Natural killer cell (primary cell): ENCODE data around the gene UMAD1. TPM values are rescaled to one million over a fixed set of nuclear protein-coding genes. Genes with fewer than 3 reads are reported as not detected.
A peak's percentile ranks its signal among the peaks of the same experiment; 100 is the strongest.

Experiments used
- ATAC-seq, 3 donors: fragments of 150-1000 bp in 2 of 3; fragments of 200-7000 bp in 1 of 3; cut with Tn5 transposase; 1 replicate in 1 of 3; 2 replicates in 2 of 3; pipeline ENCODE4 v1.10.0; 2021; ENCODE audit warnings: mild to moderate bottlenecking in 2 of 3, moderate library complexity in 2 of 3
- DNase-seq, 2 donors: peaks; one replicate each; pipeline versions ENCODE4 v3.0.0 to v3.0.0-alpha.2; 2013 to 2021; ENCODE audit warnings: mixed read lengths in 1 of 2
- H3K27ac ChIP-seq: one replicate; pipeline ENCODE4 v1.5.1; 2013; ENCODE audit warnings: mild to moderate bottlenecking, low read length
- H3K27me3 ChIP-seq: one replicate; pipeline ENCODE4 v1.6.1; 2013; ENCODE audit warnings: low read length; ENCODE audit not compliant: control insufficient read depth, insufficient read depth
- H3K36me3 ChIP-seq: one replicate; pipeline ENCODE4 v1.6.1; 2013; ENCODE audit warnings: low read length; ENCODE audit not compliant: control insufficient read depth, insufficient read depth
- H3K4me1 ChIP-seq: one replicate; pipeline ENCODE4 v1.6.1; 2013; ENCODE audit warnings: low read length; ENCODE audit not compliant: control insufficient read depth, insufficient read depth
- H3K4me3 ChIP-seq: one replicate; pipeline ENCODE4 v1.5.1; 2013; ENCODE audit warnings: low read length
- H3K9me3 ChIP-seq: one replicate; pipeline ENCODE4 v1.6.1; 2013; ENCODE audit warnings: low read length; ENCODE audit not compliant: control insufficient read depth, insufficient read depth
- H3K27ac Mint-ChIP-seq, 2 donors: one replicate each; pipeline ENCODE4 v1.8.0; 2022; ENCODE audit warnings: mild to moderate bottlenecking in 2 of 2, mixed read lengths in 2 of 2, moderate library complexity in 1 of 2
- H3K27me3 Mint-ChIP-seq, 2 donors: one replicate each; pipeline ENCODE4 v1.8.0; 2022; ENCODE audit warnings: low read depth in 2 of 2, mixed read lengths in 2 of 2
- H3K36me3 Mint-ChIP-seq: one replicate; pipeline ENCODE4 v1.8.0; 2022; ENCODE audit warnings: mixed read lengths
- H3K4me1 Mint-ChIP-seq, 2 donors: one replicate each; pipeline ENCODE4 v1.8.0; 2022; ENCODE audit warnings: mixed read lengths in 2 of 2
- H3K4me3 Mint-ChIP-seq: one replicate; pipeline ENCODE4 v1.8.0; 2022; ENCODE audit warnings: mild to moderate bottlenecking, moderate library complexity, mixed read lengths
- H3K9me3 Mint-ChIP-seq, 2 donors: one replicate each; pipeline ENCODE4 v1.8.0; 2022; ENCODE audit warnings: mixed read lengths in 2 of 2
- WGBS: methylation state at CpG from one replicate; pipeline ENCODE4 v1.1.7; 2013; ENCODE audit warnings: missing lambda C conversion rate; ENCODE audit not compliant: insufficient coverage; 5-methylcytosine and 5-hydroxymethylcytosine counted together
- intact Hi-C: fragments of 100-400 bp; cut with micrococcal nuclease; formaldehyde crosslinking; loops from one replicate; pipeline ENCODE4 v1.14.2; 2022
- total RNA-seq, 4 donors: library from RNA; stranded (reverse); fragments of 120-200 nt in 1 of 4; gene quantifications; one replicate each; pipeline versions ENCODE4 v1.2.3 to v1.2.4, GENCODE V29; 2013 to 2022
- TF ChIP-seq, protein P1 (sequence below): fragments of 200-600 bp; IDR thresholded peaks from one replicate; pipeline ENCODE4 v1.8.0; 2022; ENCODE audit warnings: antibody characterized with exemption

UMAD1 gene
- total RNA-seq, 3 donors from 2014 or later (not counting 1 experiment from before 2014, with no cell fraction given): 12.3 to 16.5 (median 14.6) TPM

DNA sequence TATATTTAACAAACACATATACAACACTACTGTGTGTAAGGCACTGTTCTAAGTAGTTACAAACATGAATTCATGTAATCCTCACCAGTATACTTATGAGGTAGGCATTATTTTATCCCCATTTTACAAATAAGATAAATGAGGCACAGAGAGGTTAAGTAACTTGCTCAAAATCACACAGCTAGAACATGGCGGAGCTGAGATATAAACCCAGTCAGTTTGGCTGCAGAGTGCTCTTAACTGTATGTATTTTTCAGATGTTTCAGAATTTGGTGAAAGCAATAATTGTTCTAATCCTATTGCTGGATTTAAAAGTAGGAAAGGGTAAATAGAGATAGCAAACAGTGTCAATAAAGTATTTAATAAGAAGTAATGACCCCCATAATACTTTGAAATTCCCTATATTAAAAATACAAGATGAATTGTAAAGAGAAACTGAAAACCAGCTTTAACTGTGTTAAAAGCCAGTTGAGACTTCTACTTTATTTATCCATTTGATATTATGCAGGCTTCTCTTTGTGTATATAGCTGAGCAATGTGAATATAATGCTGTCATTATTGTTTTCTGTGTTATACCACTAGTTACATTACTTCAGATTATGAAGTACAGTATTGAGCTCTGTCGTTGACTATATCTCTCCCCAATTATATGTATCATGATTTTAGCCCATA lies 110.2 kb downstream of the UMAD1 start:
- H3K4me3 Mint-ChIP-seq: no peak overlapping the region
- H3K27ac Mint-ChIP-seq: no peak overlapping the region
- no peaks in the 10 kb centered on the region for H3K27me3 ChIP-seq
- H3K4me1 ChIP-seq: no peaks in the 10 kb centered on the region
- ATAC-seq (no peak), DNase-seq (no peak)
- H3K9me3 Mint-ChIP-seq: no peaks in the 10 kb centered on the region
- no peaks in the 10 kb centered on the region for H3K36me3 Mint-ChIP-seq
- no peaks in the 10 kb centered on the region for H3K9me3 ChIP-seq
- H3K27ac ChIP-seq: no peak overlapping the region
- H3K4me3 ChIP-seq: no peak overlapping the region
- 100% methylated on average over 1 of the region's 2 CpGs for WGBS
- intact Hi-C loops: no loop called here
- peaks cover 8 to 12% of the 10 kb centered on the region in 2 donors for H3K4me1 Mint-ChIP-seq
- H3K36me3 ChIP-seq: no peaks in the 10 kb centered on the region
- H3K27me3 Mint-ChIP-seq: no peaks in the 10 kb centered on the region
- TF ChIP-seq, protein P1, sequence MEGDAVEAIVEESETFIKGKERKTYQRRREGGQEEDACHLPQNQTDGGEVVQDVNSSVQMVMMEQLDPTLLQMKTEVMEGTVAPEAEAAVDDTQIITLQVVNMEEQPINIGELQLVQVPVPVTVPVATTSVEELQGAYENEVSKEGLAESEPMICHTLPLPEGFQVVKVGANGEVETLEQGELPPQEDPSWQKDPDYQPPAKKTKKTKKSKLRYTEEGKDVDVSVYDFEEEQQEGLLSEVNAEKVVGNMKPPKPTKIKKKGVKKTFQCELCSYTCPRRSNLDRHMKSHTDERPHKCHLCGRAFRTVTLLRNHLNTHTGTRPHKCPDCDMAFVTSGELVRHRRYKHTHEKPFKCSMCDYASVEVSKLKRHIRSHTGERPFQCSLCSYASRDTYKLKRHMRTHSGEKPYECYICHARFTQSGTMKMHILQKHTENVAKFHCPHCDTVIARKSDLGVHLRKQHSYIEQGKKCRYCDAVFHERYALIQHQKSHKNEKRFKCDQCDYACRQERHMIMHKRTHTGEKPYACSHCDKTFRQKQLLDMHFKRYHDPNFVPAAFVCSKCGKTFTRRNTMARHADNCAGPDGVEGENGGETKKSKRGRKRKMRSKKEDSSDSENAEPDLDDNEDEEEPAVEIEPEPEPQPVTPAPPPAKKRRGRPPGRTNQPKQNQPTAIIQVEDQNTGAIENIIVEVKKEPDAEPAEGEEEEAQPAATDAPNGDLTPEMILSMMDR: no peak

DNA sequence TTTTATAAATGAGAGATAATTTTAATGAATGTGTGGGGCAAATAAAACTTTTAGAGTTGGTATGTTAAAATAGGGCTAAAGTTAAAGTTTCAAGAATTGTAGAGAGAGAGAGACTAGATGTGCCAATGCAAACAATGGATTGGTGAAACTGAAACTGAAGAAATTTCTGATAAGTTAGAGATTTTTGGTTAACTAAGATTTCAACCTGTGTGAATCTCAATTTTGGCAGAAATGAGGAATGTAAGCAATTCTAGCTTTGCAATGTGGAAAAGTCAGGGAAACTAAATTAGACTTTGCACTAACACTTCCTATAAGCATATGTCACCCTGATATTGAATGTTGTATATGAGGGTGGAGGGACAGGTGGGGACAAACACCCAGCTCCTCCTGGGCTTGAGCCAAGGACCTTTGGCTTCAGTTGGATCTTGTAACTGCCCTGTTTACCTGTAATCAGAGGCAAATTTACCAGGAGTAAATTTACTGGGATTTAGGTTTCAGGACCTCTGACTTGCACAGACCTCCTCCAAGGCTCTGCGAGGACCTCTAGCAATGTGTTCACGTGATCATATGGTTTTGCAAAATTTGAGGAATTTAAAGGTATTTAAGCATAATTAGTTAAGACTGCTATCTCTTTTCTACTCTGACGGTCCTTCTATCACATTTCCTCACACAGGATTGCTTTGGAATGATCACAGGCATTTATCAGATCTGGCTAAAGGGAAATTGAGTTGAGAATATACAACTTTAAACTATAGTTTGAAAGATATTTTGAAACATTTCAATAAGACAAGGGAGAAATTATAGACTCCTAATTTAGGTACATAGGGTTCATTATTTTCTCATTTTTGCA lies 110.9 kb downstream of the UMAD1 start:
- H3K9me3 ChIP-seq: no peaks in the 10 kb centered on the region
- peaks cover 12 to 20% of the 10 kb centered on the region in 2 donors for H3K4me1 Mint-ChIP-seq
- H3K4me3 ChIP-seq: no peak overlapping the region
- TF ChIP-seq, protein P1: no peak
- intact Hi-C loops: no loop called here
- DNase-seq (no peak), ATAC-seq (no peak)
- no peaks in the 10 kb centered on the region for H3K9me3 Mint-ChIP-seq
- WGBS: 90% methylated on average over 2 of the region's 3 CpGs
- no peaks in the 10 kb centered on the region for H3K27me3 ChIP-seq
- H3K36me3 Mint-ChIP-seq: no peaks in the 10 kb centered on the region
- no peaks in the 10 kb centered on the region for H3K27me3 Mint-ChIP-seq
- no peaks in the 10 kb centered on the region for H3K36me3 ChIP-seq
- H3K4me1 ChIP-seq: no peaks in the 10 kb centered on the region
- no peak overlapping the region for H3K27ac Mint-ChIP-seq
- no peak overlapping the region for H3K4me3 Mint-ChIP-seq
- H3K27ac ChIP-seq: no peak overlapping the region

DNA sequence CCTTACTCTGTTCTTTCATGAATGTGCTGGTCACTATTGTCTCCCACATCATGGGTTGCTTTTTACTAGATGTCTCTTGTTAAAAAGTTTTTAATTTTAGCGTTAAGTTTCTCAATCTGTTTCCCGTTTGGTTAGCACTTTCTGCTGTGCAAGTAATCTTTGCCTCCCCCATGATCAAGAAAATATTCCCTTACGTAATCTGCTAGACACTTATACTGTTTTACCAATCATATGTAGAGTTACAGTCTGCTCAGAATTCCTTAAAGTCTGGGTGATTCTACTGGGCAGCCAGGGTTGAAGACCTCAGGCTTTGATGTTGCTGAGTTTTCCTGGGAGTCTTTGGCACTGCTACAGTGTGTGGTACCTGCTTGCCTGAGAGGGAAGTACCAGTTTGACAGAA lies 116.0 kb downstream of the UMAD1 start:
- peak overlapping the region; percentile 4 to 52 for H3K27ac Mint-ChIP-seq
- Histone ChIP-seq H3K36me3 (no peaks in the 10 kb centered on the region), H3K9me3 (no peaks in the 10 kb centered on the region), H3K27ac (no peak overlapping the region), H3K4me1 (no peaks in the 10 kb centered on the region), H3K4me3 (no peak overlapping the region), H3K27me3 (no peaks in the 10 kb centered on the region)
- TF ChIP-seq, protein P1: no peak
- ATAC-seq: peak; percentile 46 to 78 (median 53)
- H3K27me3 Mint-ChIP-seq: no peaks in the 10 kb centered on the region
- WGBS: 81% methylated on average over 3 of the region's 3 CpGs
- H3K9me3 Mint-ChIP-seq: no peaks in the 10 kb centered on the region
- H3K4me3 Mint-ChIP-seq: no peak overlapping the region
- H3K4me1 Mint-ChIP-seq: peaks cover 16 to 17% of the 10 kb centered on the region in 2 donors
- no peaks in the 10 kb centered on the region for H3K36me3 Mint-ChIP-seq
- intact Hi-C loops: no loop called here
- DNase-seq: no peak
